GM10248 (cell line): ENCODE results near the gene UCN.
"Not testable (repeated sequence)": the region's sequence is repeated elsewhere in the genome, so short reads cannot be mapped to it uniquely, and the experiment has no call there.

Experiments used
- CTCF ChIA-PET: fragments of 300-600 bp; sonication (Branson Sonifier 250); formaldehyde crosslinking; extraction: SDS; loops from one replicate; lab custom pipeline; 2021; ENCODE audit warnings: antibody characterized with exemption; lab: Yijun Ruan, JAX
- POLR2A ChIA-PET: fragments of 350-650 bp; sonication (Branson Sonifier 250); formaldehyde crosslinking; extraction: SDS; loops from one replicate; lab custom pipeline; 2020; ENCODE audit warnings: antibody characterized with exemption; lab: Yijun Ruan, JAX
- DNase-seq: peaks from one replicate; pipeline ENCODE4 v3.0.0; 2012; ENCODE audit errors: extremely low spot score
- CTCF ChIP-seq: IDR thresholded peaks from 2 replicates; pipeline ENCODE4 v1.5.1; 2012; ENCODE audit warnings: mild to moderate bottlenecking, low read depth; ENCODE audit errors: extremely low read depth, missing control alignments, control extremely low read depth

Gene UCN

GRCh38 chr2:27323596-27324285 lies 15.5 kb upstream of the UCN start:
- ChIA-PET POLR2A (no interaction called here), CTCF (interaction anchor here (2.3 to 5.0 kb wide), 3 partner anchors 9 to 44 kb away, joined by 6 to 33 read pairs (median 9); no protein-coding TSS in a partner anchor)
- no peak for TF ChIP-seq CTCF
- DNase-seq, result no peak

- peak; percentile 96 for DNase-seq
- ChIA-PET POLR2A (interaction anchor here (1.1 kb wide), 1 partner anchor 272 kb away, joined by 3 read pairs; the partner anchor contains the start of gene AGBL5), CTCF (interaction anchor here (0.8 to 5.0 kb wide), 8 partner anchors 9 to 361 kb away, joined by 3 to 33 read pairs (median 5); no protein-coding TSS in a partner anchor)
- no peak for TF ChIP-seq CTCF
Observed at GRCh38 chr2:27322766-27323595, 14.7 kb upstream of the UCN start, which contains the start of gene MPV17. Gene MPV17 (minus strand): TSS chr2:27323097. CDS start chr2:27322517, 580 bp downstream.

- peak; percentile 50 for DNase-seq
- no peak for TF ChIP-seq CTCF
- POLR2A ChIA-PET, result interaction anchor here (1.1 kb wide), 1 partner anchor 271 kb away, joined by 3 read pairs; the partner anchor contains the start of gene AGBL5
- CTCF ChIA-PET, result interaction anchor here (0.8 to 5.0 kb wide), 9 partner anchors 9 to 361 kb away, joined by 3 to 33 read pairs (median 4); no protein-coding TSS in a partner anchor
Observed at GRCh38 chr2:27322301-27322765, 14.1 kb upstream of the UCN start.

- POLR2A ChIA-PET, result no interaction called here
- no peak for DNase-seq
- CTCF ChIA-PET, result interaction anchor here (1.2 to 5.0 kb wide), 4 partner anchors 10 to 70 kb away, joined by 3 to 33 read pairs (median 5); no protein-coding TSS in a partner anchor
- no peak for TF ChIP-seq CTCF
Observed at GRCh38 chr2:27320958-27321543, 12.8 kb upstream of the UCN start.

- POLR2A ChIA-PET, result interaction anchor here (0.7 kb wide), 1 partner anchor 22 kb away, joined by 3 read pairs; no protein-coding TSS in a partner anchor
- CTCF ChIA-PET, result interaction anchor here (1.2 to 2.9 kb wide), 4 partner anchors 9 to 69 kb away, joined by 3 to 29 read pairs (median 4); no protein-coding TSS in a partner anchor
Observed at GRCh38 chr2:27319839-27320238, 11.6 kb upstream of the UCN start.

GRCh38 chr2:27316655-27317412 lies 8.6 kb upstream of the UCN start:
- POLR2A ChIA-PET, result no interaction called here
- no peak for TF ChIP-seq CTCF
- CTCF ChIA-PET, result interaction anchor here (0.8 to 2.9 kb wide), 5 partner anchors 10 to 367 kb away, joined by 3 to 29 read pairs (median 4); partner anchors contain the start of gene KHK
- no peak for DNase-seq

More at GRCh38 chr2:27319839-27320238, 11.6 kb upstream of the UCN start:
- not testable (repeated sequence) for DNase-seq
